Measurements from ENCODE around the gene TAB3.

Gene TAB3, protein sequence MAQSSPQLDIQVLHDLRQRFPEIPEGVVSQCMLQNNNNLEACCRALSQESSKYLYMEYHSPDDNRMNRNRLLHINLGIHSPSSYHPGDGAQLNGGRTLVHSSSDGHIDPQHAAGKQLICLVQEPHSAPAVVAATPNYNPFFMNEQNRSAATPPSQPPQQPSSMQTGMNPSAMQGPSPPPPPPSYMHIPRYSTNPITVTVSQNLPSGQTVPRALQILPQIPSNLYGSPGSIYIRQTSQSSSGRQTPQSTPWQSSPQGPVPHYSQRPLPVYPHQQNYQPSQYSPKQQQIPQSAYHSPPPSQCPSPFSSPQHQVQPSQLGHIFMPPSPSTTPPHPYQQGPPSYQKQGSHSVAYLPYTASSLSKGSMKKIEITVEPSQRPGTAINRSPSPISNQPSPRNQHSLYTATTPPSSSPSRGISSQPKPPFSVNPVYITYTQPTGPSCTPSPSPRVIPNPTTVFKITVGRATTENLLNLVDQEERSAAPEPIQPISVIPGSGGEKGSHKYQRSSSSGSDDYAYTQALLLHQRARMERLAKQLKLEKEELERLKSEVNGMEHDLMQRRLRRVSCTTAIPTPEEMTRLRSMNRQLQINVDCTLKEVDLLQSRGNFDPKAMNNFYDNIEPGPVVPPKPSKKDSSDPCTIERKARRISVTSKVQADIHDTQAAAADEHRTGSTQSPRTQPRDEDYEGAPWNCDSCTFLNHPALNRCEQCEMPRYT

DNA sequence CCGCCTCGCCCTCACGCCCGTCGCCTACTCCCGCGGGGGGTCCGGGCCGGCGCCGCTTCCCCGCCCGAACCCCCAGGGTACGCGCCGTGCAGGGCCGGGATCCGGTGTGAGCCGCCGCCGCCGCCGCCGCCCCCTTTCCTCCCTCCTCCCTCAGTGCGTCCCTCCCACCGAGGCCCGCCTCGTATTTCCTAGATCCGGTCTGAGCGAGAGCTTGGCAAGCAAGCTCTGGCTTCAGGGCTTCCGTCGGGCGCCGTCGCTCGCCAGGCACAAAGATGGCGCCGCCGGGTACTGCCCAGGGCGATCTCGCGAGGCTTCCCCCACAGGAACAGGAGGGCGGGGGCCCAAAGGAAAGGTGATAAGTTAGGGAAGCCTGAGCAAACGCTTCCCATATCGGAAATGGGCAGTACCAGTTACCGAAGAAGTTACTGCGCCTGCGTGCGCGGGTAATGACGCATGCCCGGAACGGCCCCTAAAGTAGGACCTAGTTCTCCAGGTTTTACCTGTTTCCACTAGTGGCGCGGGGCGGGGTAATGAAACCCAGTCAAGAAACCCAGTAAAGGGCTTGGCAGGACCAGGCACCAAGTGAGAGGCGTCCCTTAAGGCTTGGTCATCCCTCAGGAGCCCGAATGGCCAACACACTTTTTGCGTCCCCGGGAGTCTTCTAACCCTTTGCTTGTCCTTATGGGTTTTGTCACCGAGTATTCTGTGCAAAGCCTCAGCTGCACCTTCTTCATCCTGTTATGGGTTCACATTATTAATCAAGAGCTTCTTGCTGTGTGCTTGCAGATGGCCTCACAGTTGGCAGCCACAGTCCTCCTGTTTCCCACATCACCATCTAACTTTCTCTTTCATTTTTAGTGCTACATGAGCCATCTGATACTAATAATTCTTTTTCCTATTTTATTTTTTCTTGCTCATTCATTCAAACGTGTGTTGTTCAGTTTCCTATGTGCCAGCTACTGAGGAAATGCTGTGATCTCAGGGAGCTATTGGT is at the start of gene TAB3:
Gene TAB3, minus strand, starts transcription at position 108 of the 994 bp plus-strand sequence. CDS start 29,666 bp downstream, outside the sequence.
- DNase-seq (ENCODE audit: low read depth in 2 of 2, low spot score in 1 of 2), result peak; percentile 73 to 86

DNA sequence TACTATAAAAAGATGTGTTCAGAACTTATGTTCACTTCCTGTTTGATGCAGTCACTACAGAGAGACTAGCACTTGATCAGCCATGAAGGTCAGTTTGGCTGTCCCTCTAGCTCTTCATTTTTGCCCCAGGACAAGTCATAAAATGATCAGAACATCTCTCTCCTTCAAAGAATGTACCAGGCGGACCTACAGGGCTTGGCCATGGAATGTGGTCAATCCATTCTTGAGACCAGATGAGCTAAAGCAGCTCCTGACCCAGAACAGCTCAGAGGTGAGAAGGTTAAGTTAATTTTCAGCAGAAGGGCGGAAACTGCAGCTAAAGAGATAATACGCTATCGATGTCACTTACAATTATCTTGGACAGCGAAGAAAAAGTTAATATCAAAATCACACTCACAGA is 49.2 kb upstream of the TAB3 start:
- DNase-seq (ENCODE audit: low read depth in 2 of 2, low spot score in 1 of 2), result no peak

DNA sequence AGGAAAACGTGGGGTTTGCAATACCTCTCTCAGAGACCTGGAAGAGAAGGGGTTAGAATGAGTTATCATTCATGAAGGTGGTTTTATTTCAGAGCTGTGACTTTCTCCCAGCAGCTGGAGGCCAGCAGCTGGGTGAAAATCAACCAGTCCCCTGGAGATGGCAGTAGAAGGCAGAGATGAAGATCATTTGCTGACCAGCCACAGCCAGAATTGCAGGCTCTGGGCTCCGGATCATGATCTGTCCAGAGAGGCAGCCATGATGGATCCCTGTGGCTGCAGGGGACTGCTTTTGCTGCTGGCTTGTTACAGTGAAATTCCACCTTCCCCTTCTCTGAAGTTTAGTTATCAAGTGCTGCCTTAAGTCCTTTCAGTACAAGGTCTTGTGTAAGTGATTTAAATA is 46.9 kb upstream of the TAB3 start:
- no peak for DNase-seq (ENCODE audit: low read depth in 2 of 2, low spot score in 1 of 2)

DNA sequence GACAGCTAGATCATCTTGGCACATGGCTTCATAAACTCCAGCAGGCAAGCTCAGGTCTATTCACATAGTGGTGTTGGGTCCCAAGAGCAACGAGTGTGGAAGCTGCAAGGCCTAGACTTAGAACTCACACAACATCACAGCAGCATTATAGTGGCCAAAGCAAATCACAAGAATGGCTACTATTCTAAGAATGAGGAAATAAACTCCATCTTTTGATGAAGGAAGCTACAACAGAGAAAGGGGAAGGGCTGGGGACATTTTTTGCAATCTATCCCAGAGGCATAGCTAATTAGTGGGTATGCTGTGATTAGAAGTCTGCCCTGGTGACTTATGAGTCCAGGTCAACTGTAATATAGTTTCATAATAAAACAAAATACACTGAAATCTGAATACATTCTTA is 42.9 kb upstream of the TAB3 start:
- DNase-seq (ENCODE audit: low read depth in 2 of 2, low spot score in 1 of 2), result no peak

DNA sequence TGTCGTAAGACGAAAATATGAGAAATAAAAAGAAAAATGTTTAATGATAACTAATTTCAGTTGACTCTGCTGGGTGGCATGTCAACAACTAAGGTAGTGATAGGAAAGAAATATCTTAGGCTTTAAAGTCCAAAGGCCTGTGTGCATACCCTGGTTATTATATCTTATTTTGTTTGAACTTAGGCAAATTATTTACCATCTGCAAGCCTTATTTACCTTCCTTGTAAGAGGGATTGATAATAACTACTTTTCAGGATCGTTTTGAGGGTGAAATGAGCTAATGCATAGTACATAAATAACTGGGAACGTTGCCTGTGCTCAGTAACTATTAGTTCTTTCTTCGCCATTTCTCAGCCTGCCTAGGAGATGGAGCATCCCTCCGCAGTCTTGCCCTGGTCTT is 41.6 kb upstream of the TAB3 start:
- DNase-seq (ENCODE audit: low read depth in 2 of 2, low spot score in 1 of 2), result no peak

DNA sequence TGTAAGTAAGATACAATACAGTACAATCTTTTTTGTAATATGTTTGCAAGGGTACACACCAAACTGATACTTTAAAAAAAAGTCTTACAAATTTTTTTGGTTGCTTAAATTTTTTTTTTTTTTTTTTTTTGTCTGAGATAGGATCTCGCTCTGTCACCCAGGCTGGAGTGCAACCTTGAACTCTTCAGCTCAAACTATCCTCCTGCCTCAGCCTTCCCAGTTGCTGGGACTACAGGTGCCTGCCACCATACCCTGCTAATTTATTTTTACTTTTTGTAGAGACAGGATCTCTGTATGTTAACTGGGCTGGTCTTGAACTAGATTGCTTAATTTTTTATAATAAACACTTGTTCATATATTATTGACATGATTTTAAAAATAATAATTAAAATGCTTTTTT is 41.1 kb upstream of the TAB3 start:
- DNase-seq (ENCODE audit: low read depth in 2 of 2, low spot score in 1 of 2), result no peak

DNA sequence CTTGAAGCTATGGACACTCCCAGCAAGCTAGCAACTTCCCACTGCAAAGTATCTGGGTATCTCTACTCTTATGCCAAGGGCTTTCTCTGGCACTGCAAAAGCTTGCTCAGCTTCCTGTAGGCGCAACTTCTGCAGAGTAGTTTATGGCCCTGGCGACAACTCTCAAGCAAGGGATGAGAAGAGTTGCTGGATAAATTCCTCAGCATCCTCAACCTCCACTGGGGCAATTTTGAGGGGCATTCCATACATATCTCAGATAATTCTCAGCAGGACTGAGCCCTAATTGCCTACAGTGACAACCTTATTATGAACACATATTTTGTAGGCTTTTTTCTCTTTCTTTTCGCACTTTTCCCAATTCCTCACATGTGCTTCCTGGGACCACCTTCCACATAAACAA is 31.2 kb upstream of the TAB3 start:
- no peak for DNase-seq (ENCODE audit: low read depth in 2 of 2, low spot score in 1 of 2)

DNA sequence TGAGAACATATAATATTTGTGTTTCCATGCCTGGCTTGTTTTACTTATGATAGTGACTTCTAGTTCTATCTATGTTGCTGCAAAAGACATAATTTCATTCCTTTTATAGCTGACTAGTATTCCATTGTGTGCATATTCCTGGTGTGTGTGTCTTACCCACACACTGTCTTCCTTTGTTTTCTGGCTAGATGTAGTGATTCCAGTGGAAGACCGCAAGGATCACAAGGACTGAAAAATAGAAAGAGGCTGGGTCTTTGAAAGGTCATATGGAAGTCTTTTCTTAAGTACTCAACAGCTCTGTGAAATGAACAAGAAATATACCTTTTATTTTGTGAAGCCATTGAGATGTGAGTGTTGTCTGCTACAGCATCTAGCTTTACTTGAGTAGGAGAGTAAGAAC is 29.4 kb upstream of the TAB3 start:
- DNase-seq (ENCODE audit: low read depth in 2 of 2, low spot score in 1 of 2), result no peak

DNA sequence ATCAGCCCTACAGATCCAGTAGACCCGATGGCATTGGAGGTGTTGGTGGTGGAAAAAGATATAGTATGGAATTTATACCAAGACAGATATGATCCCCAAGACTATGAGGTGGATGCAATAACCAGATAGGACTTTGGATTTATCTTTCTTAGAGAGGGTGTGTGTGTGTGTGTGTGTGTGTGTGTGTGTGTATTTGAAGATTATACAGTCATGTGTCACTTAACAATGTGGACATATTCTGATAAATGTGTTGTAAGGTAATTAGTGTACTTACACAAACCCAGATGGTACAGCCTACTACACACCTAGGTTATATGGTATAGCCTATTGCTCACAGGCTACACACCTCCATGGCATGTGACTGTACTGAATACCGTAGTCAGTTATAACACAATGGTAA is 24.4 kb upstream of the TAB3 start:
- no peak for DNase-seq (ENCODE audit: low read depth in 2 of 2, low spot score in 1 of 2)

DNA sequence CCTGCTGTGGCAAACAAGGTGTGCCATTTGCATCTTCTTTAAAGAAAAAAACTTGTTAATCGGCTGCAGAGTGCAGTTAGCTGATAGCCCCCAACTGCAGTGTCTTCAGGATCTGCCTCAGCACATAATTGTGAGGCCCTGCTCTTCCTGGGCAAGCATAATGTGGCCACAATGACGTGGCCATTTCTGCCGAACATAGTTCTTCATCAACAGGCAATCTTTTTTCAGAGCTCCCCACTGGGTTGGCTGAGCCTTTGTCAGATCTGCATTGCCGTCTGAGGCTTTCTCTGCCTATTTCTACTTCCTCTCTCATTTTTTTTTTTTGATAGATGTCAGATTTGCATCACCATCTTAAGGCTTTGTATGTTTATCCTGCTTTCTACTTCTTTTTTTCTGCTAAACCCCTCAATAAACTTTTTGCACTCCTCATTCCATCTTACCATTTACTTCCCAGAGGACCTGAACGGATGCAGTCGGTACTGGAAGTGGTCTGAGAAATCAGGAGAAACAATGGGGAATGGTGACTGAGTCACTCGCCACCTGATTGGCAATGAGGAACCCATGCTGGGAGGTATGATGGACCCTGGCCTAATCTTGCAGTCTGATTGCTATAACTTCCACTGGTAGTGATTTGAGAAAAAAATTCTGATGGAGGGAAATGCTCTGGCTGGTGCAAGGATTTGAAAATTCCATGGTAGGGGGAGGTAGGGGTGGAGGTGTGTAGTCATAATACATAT is 21.2 kb upstream of the TAB3 start:
- no peak for DNase-seq (ENCODE audit: low read depth in 2 of 2, low spot score in 1 of 2)

DNA sequence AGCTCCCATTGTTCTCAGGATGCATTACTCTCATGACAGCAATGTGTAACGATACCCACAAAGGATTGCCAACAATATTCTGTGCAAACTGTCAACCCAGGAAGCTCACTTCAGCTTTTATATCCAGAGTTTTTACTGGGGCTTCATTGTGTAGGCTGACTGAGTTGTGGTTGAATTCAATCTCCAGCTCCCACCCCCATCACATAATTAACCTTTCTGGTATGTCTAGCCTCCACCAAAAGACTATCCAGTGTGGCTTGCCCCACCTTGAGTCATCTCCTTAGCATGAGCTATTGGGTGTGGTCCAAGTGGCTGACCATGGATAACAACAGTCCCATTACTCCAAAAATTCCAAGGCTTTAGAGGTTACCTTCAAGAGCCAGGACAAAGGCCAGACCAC is 17.7 kb upstream of the TAB3 start:
- no peak for DNase-seq (ENCODE audit: low read depth in 2 of 2, low spot score in 1 of 2)

DNA sequence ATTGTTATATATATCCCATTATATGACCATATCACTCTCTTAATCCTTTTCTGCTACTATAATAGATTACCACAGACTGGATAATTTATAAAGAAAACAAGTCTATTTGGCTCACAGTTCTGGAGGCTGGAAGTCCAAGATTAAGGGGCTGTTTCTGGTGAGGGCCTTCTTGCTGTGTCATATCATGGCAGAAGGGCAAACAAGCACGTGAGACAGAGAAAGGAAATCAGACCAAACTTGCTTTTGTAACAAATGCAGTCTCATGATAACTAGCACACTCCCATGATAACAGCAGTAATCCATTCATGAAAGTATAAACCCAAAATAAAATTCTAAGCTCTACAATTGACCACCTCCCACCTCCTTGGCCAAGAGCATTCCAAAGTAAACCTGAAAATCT is 16.3 kb upstream of the TAB3 start:
- DNase-seq (ENCODE audit: low read depth in 2 of 2, low spot score in 1 of 2), result no peak

DNA sequence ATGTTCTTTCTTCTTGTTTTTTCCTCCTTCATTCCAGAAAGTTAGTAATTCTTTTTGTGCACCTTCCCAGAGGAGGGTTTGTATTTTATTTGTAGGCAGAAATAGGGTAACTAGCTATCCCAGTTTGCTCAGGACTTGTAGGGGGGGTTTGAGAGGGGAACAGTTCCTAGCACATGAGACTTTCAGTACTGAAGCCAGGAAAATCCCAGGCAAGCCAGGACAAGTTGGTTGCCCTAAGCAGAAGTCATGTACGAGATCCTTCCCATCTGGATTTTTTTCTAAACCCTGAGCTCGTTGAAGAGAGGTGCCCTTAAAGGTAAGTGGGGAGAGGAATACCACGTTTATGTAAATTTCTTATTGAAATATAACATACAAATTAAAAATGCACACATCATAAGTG is 15.6 kb upstream of the TAB3 start:
- DNase-seq (ENCODE audit: low read depth in 2 of 2, low spot score in 1 of 2), result no peak

DNA sequence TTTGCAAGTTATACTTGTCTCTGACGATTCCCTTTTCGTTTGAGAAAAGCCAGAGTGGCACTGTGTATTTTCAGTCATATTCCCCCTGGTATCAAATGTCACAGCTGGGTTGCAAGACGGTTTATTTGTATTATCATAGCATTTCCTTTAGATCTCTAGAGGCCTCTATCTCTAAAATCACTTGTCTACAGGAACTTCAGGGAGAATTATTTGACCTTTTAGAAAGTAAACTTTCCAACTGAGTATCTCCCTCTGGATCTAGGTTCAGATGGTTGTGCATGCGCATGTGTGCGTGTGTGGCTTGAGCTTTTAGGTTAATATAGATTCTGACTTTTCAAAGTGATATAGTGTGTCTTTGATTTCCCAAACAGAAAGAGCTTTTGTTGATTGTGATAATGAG is 15.1 kb upstream of the TAB3 start:
- DNase-seq (ENCODE audit: low read depth in 2 of 2, low spot score in 1 of 2), result no peak

DNA sequence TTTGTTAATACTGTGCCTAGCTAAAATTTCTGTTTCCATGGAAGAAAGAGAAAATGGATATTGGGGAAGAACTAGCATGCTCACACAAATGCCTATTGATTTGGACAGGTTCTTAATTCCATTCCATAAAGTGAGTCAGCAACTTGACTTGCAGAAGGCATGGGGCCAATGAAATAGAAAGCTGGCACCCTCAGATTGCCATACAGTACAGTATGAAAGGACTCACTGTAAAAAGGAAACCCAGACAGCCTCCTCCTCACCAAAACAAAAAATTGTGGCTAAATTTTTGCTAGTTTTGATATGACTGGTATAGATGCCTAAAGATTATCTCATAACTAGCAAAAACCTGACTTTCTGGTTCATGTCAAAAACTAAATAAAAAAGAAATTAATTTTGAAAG is 11.2 kb upstream of the TAB3 start:
- DNase-seq (ENCODE audit: low read depth in 2 of 2, low spot score in 1 of 2), result no peak

DNA sequence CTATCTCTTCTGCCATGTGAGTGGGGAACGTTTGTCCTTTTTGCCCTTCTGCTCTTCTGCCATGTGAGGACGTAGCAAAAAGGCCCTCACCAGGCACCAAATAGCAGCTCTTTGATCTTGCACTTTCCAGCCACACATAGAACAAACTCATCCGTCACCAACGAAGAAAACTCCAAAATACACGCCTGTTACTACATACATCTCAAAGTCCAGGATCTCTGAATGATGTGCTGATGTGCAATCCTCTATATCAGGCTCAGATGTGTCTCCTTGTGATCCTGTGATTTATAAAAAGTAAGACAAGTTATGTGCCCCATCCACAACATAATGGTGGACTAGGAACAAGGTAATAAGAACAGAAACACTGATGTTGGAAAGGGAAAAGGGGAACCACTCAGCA is 9.8 kb upstream of the TAB3 start:
- DNase-seq (ENCODE audit: low read depth in 2 of 2, low spot score in 1 of 2), result no peak

DNA sequence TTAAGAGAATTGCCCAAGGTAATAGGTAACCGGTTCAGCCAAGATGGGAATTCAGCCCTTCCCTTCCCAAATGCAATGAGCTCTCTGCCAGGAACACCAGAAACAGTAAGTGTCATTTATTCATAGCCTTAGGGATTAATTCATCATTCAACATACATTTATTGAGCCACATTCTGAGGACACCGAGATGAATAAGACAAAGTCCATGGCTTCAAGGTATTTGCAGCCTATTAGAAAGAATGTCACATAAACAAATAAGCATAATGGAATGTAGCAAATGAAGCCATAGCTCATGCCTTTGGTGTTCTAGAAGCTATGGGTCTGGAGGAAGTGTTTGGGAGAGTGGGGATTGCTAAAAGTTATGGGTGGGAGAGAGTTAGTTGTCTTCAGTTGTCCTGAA is 6.3 kb upstream of the TAB3 start:
- DNase-seq (ENCODE audit: low read depth in 2 of 2, low spot score in 1 of 2), result no peak

DNA sequence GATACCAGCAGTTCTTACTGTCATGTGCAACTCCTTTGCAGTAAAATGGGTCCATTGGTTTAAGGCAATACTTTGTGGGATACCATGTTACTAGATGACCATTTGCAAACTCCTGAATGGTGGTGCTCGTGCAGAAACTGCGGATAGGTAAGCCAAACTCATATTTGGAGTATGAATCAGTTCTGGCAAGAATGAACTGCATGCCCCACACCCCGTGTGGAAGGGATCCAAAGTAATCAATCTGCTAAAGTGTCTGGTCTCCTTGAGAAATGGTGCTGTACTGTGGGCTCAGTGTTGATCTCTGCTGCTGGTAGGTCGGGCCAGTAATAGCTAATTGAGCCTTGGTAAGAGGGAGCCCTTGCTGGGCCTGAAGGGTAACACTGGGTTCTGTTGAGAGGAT is 4.2 kb upstream of the TAB3 start:
- DNase-seq (ENCODE audit: low read depth in 2 of 2, low spot score in 1 of 2), result no peak

DNA sequence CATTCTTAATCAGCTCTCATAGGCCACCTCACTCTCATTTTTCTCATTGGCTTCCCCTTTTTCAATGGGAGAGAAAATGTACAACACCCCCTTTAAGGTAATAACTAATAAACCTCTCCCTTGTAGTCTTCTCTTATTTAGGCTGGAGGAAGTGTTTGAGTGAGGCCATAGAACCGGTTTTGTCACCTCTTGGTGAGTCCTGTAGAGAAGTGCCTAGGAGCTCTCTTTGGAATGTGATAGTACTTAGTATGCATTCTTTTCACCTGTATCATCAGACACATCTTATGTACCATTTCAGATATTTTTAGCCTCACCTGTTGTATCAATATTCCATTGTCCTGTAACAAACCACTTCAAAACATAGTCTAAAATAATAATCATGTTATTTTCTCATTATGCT is 3.5 kb upstream of the TAB3 start:
- DNase-seq (ENCODE audit: low read depth in 2 of 2, low spot score in 1 of 2), result no peak

DNA sequence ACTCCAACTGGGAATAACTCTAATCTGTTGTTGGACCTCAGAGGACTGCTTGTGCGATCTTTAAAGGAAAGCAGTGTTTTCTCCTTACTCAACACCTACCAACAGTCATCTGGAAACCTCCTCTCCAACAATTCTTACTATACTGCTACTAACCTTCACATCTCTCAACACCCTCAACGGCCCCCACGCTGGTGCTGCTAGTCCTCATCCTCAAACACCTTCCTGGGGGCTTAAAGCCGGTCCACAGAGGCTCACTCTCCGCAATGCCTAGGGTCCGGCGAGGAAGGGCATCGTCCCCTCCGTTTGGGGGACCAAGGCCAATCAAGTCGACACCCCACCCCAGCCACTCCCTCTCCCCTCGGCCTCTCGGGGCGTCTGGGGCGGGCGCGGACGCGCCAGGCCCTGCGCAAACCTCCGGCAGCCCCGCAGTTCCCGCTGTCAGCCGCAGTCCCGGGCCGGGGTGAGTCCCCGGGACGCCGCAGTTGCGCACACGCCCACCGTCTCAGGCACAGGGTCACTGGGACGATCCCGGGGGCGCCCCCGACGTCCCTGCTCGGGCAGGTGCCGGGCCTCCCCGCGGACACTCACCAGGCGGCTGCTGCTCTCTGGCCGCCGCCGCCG is 418 bp downstream of the TAB3 start:
- no peak for DNase-seq (ENCODE audit: low read depth in 2 of 2, low spot score in 1 of 2)
